Neural cell (in vitro differentiated cells): ENCODE measurements around the gene SP5.

Source experiments
- EP300 ChIP-seq: fragments of 450-650 bp; conservative IDR thresholded peaks from 2 replicates; pipeline ENCODE4 v1.6.1; 2014; ENCODE audit warnings: antibody characterized with exemption, mild to moderate bottlenecking, moderate library complexity; ENCODE audit not compliant: poor library complexity, severe bottlenecking
- EZH2 ChIP-seq: fragments of 200-600, 300-800 bp; shearing (Covaris generic), sonication (generic); IDR thresholded peaks from 2 replicates; pipeline ENCODE4 v1.6.1; 2014; ENCODE audit warnings: antibody characterized with exemption, low read length, borderline replicate concordance, mild to moderate bottlenecking; ENCODE audit not compliant: insufficient read depth, poor library complexity, severe bottlenecking
- RAD21 ChIP-seq: fragments of 450-650 bp; conservative IDR thresholded peaks from 2 replicates; pipeline ENCODE4 v1.6.1; 2014; ENCODE audit warnings: antibody characterized with exemption, mild to moderate bottlenecking, moderate library complexity
- TAF1 ChIP-seq: IDR thresholded peaks from 2 replicates; pipeline ENCODE4 v1.6.1; 2012; ENCODE audit warnings: low read depth
- TF ChIP-seq, protein P1 (sequence below): IDR thresholded peaks from 2 replicates; pipeline ENCODE4 v1.6.1; 2012; ENCODE audit warnings: borderline replicate concordance
- TF ChIP-seq, protein P2 (sequence below): fragments of 450-650 bp; IDR thresholded peaks from 2 replicates; pipeline ENCODE4 v1.5.1; 2014; ENCODE audit warnings: antibody characterized with exemption, mild to moderate bottlenecking, moderate library complexity; ENCODE audit not compliant: poor library complexity, severe bottlenecking

GRCh38 chr2:170715062-170715931, at the start of gene SP5:
- TF ChIP-seq, protein P1, sequence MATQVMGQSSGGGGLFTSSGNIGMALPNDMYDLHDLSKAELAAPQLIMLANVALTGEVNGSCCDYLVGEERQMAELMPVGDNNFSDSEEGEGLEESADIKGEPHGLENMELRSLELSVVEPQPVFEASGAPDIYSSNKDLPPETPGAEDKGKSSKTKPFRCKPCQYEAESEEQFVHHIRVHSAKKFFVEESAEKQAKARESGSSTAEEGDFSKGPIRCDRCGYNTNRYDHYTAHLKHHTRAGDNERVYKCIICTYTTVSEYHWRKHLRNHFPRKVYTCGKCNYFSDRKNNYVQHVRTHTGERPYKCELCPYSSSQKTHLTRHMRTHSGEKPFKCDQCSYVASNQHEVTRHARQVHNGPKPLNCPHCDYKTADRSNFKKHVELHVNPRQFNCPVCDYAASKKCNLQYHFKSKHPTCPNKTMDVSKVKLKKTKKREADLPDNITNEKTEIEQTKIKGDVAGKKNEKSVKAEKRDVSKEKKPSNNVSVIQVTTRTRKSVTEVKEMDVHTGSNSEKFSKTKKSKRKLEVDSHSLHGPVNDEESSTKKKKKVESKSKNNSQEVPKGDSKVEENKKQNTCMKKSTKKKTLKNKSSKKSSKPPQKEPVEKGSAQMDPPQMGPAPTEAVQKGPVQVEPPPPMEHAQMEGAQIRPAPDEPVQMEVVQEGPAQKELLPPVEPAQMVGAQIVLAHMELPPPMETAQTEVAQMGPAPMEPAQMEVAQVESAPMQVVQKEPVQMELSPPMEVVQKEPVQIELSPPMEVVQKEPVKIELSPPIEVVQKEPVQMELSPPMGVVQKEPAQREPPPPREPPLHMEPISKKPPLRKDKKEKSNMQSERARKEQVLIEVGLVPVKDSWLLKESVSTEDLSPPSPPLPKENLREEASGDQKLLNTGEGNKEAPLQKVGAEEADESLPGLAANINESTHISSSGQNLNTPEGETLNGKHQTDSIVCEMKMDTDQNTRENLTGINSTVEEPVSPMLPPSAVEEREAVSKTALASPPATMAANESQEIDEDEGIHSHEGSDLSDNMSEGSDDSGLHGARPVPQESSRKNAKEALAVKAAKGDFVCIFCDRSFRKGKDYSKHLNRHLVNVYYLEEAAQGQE, result no peak
- TF ChIP-seq TAF1 (no peak), EP300 (no peak), EZH2 (peak; percentile 93), RAD21 (no peak)
- TF ChIP-seq, protein P2, sequence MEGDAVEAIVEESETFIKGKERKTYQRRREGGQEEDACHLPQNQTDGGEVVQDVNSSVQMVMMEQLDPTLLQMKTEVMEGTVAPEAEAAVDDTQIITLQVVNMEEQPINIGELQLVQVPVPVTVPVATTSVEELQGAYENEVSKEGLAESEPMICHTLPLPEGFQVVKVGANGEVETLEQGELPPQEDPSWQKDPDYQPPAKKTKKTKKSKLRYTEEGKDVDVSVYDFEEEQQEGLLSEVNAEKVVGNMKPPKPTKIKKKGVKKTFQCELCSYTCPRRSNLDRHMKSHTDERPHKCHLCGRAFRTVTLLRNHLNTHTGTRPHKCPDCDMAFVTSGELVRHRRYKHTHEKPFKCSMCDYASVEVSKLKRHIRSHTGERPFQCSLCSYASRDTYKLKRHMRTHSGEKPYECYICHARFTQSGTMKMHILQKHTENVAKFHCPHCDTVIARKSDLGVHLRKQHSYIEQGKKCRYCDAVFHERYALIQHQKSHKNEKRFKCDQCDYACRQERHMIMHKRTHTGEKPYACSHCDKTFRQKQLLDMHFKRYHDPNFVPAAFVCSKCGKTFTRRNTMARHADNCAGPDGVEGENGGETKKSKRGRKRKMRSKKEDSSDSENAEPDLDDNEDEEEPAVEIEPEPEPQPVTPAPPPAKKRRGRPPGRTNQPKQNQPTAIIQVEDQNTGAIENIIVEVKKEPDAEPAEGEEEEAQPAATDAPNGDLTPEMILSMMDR, result no peak
